Measurements from ENCODE around the gene TFF3.

- no peak for TF ChIP-seq POLR2A (IDR thresholded peaks at IDR 0.05; ENCODE audit: extremely low read depth, insufficient read length)
- no peak for TF ChIP-seq MAX (IDR thresholded peaks at IDR 0.05; ENCODE audit: low read depth, low read length)
Measured at GRCh38 chr21:42300045-42300583, 15.1 kb downstream of the TFF3 start.
